Spleen (tissue), 11 donors: Measurements from ENCODE around the gene ITM2C. TPM values are rescaled to one million over a fixed set of nuclear protein-coding genes. Genes with fewer than 3 reads are reported as not detected.
A peak's percentile ranks its signal among the peaks of the same experiment; 100 is the strongest.

Experiments
- DNase-seq: peaks from one replicate; pipeline ENCODE4 v3.0.0-alpha.2; 2020
- H3K27ac ChIP-seq, 8 donors: fragments of 200-600 bp; sonication (generic) in 7 of 8; 1 replicate in 4 of 8; 2 replicates in 4 of 8; pipeline versions ENCODE4 v1.5.0 to v1.8.0; 2016 to 2021; ENCODE audit warnings: inconsistent platforms in 4 of 8, mild to moderate bottlenecking in 4 of 8, moderate library complexity in 1 of 8
- H3K27me3 ChIP-seq, 7 donors: fragments of 200-600 bp; sonication (generic) in 6 of 7; replicated peaks in 1 of 7; 1 replicate in 4 of 7; 2 replicates in 3 of 7; pipeline versions ENCODE4 v1.5.0 to v1.8.0; 2016 to 2021; ENCODE audit warnings: inconsistent platforms in 3 of 7, mild to moderate bottlenecking in 1 of 7
- H3K36me3 ChIP-seq, 6 donors: fragments of 200-600 bp; sonication (generic) in 5 of 6; 1 replicate in 4 of 6; 2 replicates in 2 of 6; pipeline versions ENCODE4 v1.5.0 to v1.8.0; 2016 to 2021; ENCODE audit warnings: inconsistent platforms in 2 of 6
- H3K4me1 ChIP-seq, 6 donors: fragments of 200-600 bp; sonication (generic) in 5 of 6; 1 replicate in 3 of 6; 2 replicates in 3 of 6; pipeline versions ENCODE4 v1.5.0 to v1.8.0; 2016 to 2021; ENCODE audit warnings: inconsistent platforms in 3 of 6
- H3K4me3 ChIP-seq, 8 donors: fragments of 200-600 bp; sonication (generic) in 7 of 8; 1 replicate in 4 of 8; 2 replicates in 4 of 8; pipeline versions ENCODE4 v1.5.0 to v1.8.0; 2016 to 2021; ENCODE audit warnings: inconsistent platforms in 4 of 8, mild to moderate bottlenecking in 4 of 8, moderate library complexity in 2 of 8
- H3K9me3 ChIP-seq, 8 donors: fragments of 200-600 bp; sonication (generic) in 7 of 8; 1 replicate in 4 of 8; 2 replicates in 4 of 8; pipeline versions ENCODE4 v1.5.0 to v1.8.0; 2016 to 2021; ENCODE audit warnings: inconsistent platforms in 4 of 8
- CTCF ChIP-seq, 11 experiments: fragments of 200-600 bp in 7 of 11; fragments of 450-650 bp in 4 of 11; sonication (generic) in 4 of 11; IDR thresholded peaks in 8 of 11; conservative IDR thresholded peaks in 3 of 11; 1 replicate in 7 of 11; 2 replicates in 4 of 11; pipeline versions ENCODE4 v1.4.0 to v1.8.0; 2016 to 2021; ENCODE audit warnings: antibody characterized with exemption in 11 of 11, inconsistent platforms in 4 of 11, mild to moderate bottlenecking in 1 of 11
- POLR2A ChIP-seq, 3 donors: fragments of 450-650 bp; IDR thresholded peaks; one replicate each; pipeline ENCODE4 v1.5.1; 2017; ENCODE audit warnings: antibody characterized with exemption in 3 of 3, mild to moderate bottlenecking in 1 of 3
- POLR2AphosphoS5 ChIP-seq, 3 donors: sonication (generic); formaldehyde crosslinking; IDR thresholded peaks; one replicate each; pipeline ENCODE4 v1.5.1; 2017; ENCODE audit warnings: antibody characterized with exemption in 3 of 3
- WGBS, 5 donors: extraction: QIAGEN DNeasy Blood & Tissue Kit in 3 of 5; methylation state at CpG; one replicate each; pipeline versions ENCODE4 v1.1.5 to v1.1.7; 2013 to 2018; 5-methylcytosine and 5-hydroxymethylcytosine counted together
- intact Hi-C: fragments of 100-400 bp; cut with DNase I; formaldehyde crosslinking; loops from one replicate; pipeline ENCODE4 v1.15.0; 2023; ENCODE audit warnings: low total_unique reads
- polyA plus RNA-seq, 3 donors: library from polyadenylated mRNA; stranded (reverse); fragments of 200-250 nt; gene quantifications; one replicate each; pipeline ENCODE4 v1.2.1, GENCODE V29; 2013
- total RNA-seq, 7 donors: library from RNA; depleted of rRNA in 3 of 7; stranded (reverse); fragments of >200 nt in 3 of 7; fragmentation: NEBNext Ultra II Directional in 4 of 7; extraction: Animal tissue kit (Norgen Biotek cat#: 25700) in 4 of 7; gene quantifications; one replicate each; pipeline versions ENCODE4 v1.1.0 to v1.2.1, GENCODE V29; 2016 to 2021
- donor health status: healthy with polysubstance abuse.
- donor health status: DM: no; HTN: no; CAD: no; lungs with moderate emphysema.
- donor health status: DM: no; HTN: no; CAD: no.
- donor health status: Bipolar disorder and iron deficiency.
- donor health status: healthy.
- donor health status: DM: no; HTN: no; CAD: no.
- donor health status: DM: yes; HTN: yes; CAD: no.

Gene ITM2C
- total and polyA plus RNA-seq, 10 donors, result 58.5 to 150 (median 93.7) TPM

GRCh38 chr2:230866756-230867523 is 2.2 kb downstream of the ITM2C start:
- peaks cover 33 to 91% (median 72%) of the 10 kb centered on the region in 6 donors for H3K4me1 ChIP-seq
- peaks cover 0 to 43% (median 13%) of the 10 kb centered on the region in 7 donors for H3K27me3 ChIP-seq
- DNase-seq, result peak; percentile 87
- no peaks in the 10 kb centered on the region for H3K9me3 ChIP-seq
- peak overlapping the region in 4 of 8 donors; percentile 2 to 82 (median 74) for H3K4me3 ChIP-seq
- no peak for TF ChIP-seq POLR2A (IDR thresholded peaks at IDR 0.05)
- TF ChIP-seq POLR2AphosphoS5 (IDR thresholded peaks at IDR 0.05), result peak; percentile 13 to 83 (median 78)
- peak in 1 of 11 experiments; percentile 7 for TF ChIP-seq CTCF (IDR thresholded peaks at IDR 0.05 in 8 of 11, conservative IDR thresholded peaks at IDR 0.05 in 3 of 11)
- no peaks in the 10 kb centered on the region for H3K36me3 ChIP-seq
- H3K27ac ChIP-seq, result peak overlapping the region in 7 of 8 donors; percentile 34 to 84 (median 74)
- intact Hi-C loops, result no loop called here
- whole genome bisulfite sequencing, 5 donors, result 20 to 32% (median 28%) methylated on average over 12 to 13 of the region's 13 CpGs

- TF ChIP-seq POLR2AphosphoS5 (IDR thresholded peaks at IDR 0.05) (no peak), POLR2A (IDR thresholded peaks at IDR 0.05) (no peak), CTCF (IDR thresholded peaks at IDR 0.05 in 8 of 11, conservative IDR thresholded peaks at IDR 0.05 in 3 of 11) (no peak)
- DNase-seq, result no peak
- intact Hi-C loops, result no loop called here
- Histone ChIP-seq H3K4me1 (peaks cover 38 to 99% (median 84%) of the 10 kb centered on the region in 6 donors), H3K27ac (peak overlapping the region in 2 of 8 donors; percentile 79 to 84), H3K27me3 (peaks cover 0 to 29% (median 13%) of the 10 kb centered on the region in 7 donors), H3K9me3 (no peaks in the 10 kb centered on the region), H3K4me3 (no peak overlapping the region), H3K36me3 (no peaks in the 10 kb centered on the region)
- 68 to 76% (median 74%) methylated on average over 13 to 15 of the region's 15 CpGs for WGBS, 5 donors
Measured at GRCh38 chr2:230868161-230868946, 3.6 kb downstream of the ITM2C start.

- peaks cover 34 to 100% (median 88%) of the 10 kb centered on the region in 6 donors for H3K4me1 ChIP-seq
- peak overlapping the region in 1 of 8 donors; percentile 87 for H3K27ac ChIP-seq
- H3K9me3 ChIP-seq, result no peaks in the 10 kb centered on the region
- no peak for DNase-seq
- WGBS, 5 donors, result 70 to 86% (median 75%) methylated on average over 17 to 19 of the region's 19 CpGs
- H3K27me3 ChIP-seq, result peaks cover 0 to 21% (median 11%) of the 10 kb centered on the region in 7 donors
- TF ChIP-seq CTCF (IDR thresholded peaks at IDR 0.05 in 8 of 11, conservative IDR thresholded peaks at IDR 0.05 in 3 of 11) (no peak), POLR2AphosphoS5 (IDR thresholded peaks at IDR 0.05) (no peak), POLR2A (IDR thresholded peaks at IDR 0.05) (no peak)
- intact Hi-C loops, result no loop called here
- H3K36me3 ChIP-seq, result no peaks in the 10 kb centered on the region
- no peak overlapping the region for H3K4me3 ChIP-seq
Measured at GRCh38 chr2:230868947-230869913, 4.5 kb downstream of the ITM2C start.
